GM23248 (cell line): Measurements from ENCODE around the gene SHANK2. TPM values are rescaled to one million over a fixed set of nuclear protein-coding genes. Genes with fewer than 3 reads are reported as not detected.

ENCODE experiments used
- DNase-seq: peaks from one replicate; pipeline ENCODE4 v3.0.0-alpha.2; 2015
- H2AFZ ChIP-seq: fragments of 200-600 bp; sonication (generic); 2 replicates; pipeline ENCODE4 v1.6.1; 2016; ENCODE audit warnings: antibody characterized with exemption
- H3F3A ChIP-seq: fragments of 200-600 bp; sonication (generic); 2 replicates; pipeline ENCODE4 v1.6.1; 2016; ENCODE audit warnings: mild to moderate bottlenecking, antibody characterized with exemption, mixed run types; ENCODE audit not compliant: insufficient read depth
- H3K27ac ChIP-seq: fragments of 200-600 bp; sonication (generic); 2 replicates; pipeline ENCODE4 v1.5.1; 2016; ENCODE audit warnings: mild to moderate bottlenecking
- H3K27me3 ChIP-seq: fragments of 200-600 bp; sonication (generic); replicated peaks from 2 replicates; pipeline ENCODE4 v1.6.1; 2016; ENCODE audit warnings: mild to moderate bottlenecking; ENCODE audit not compliant: insufficient read depth
- H3K36me3 ChIP-seq: fragments of 200-600 bp; sonication (generic); 2 replicates; pipeline ENCODE4 v1.6.1; 2016; ENCODE audit warnings: low read depth, mild to moderate bottlenecking
- H3K4me1 ChIP-seq: fragments of 200-600 bp; sonication (generic); 2 replicates; pipeline ENCODE4 v1.6.1; 2016; ENCODE audit warnings: mild to moderate bottlenecking; ENCODE audit not compliant: insufficient read depth
- H3K4me2 ChIP-seq: fragments of 200-600 bp; sonication (generic); one replicate; pipeline ENCODE4 v1.6.1; 2016; ENCODE audit warnings: mild to moderate bottlenecking; ENCODE audit not compliant: unreplicated experiment
- H3K4me3 ChIP-seq: fragments of 200-600 bp; sonication (generic); 2 replicates; pipeline ENCODE4 v1.5.1; 2016; ENCODE audit warnings: mild to moderate bottlenecking
- H3K79me2 ChIP-seq: fragments of 200-600 bp; sonication (generic); 2 replicates; pipeline ENCODE4 v1.6.1; 2016; ENCODE audit warnings: mild to moderate bottlenecking; ENCODE audit not compliant: insufficient read depth
- H3K9ac ChIP-seq: fragments of 200-600 bp; sonication (generic); 2 replicates; pipeline ENCODE4 v1.6.1; 2016; ENCODE audit warnings: mild to moderate bottlenecking
- H3K9me2 ChIP-seq: fragments of 200-600 bp; sonication (generic); 2 replicates; pipeline ENCODE4 v1.6.1; 2016; ENCODE audit warnings: mixed run types, mild to moderate bottlenecking, moderate library complexity; ENCODE audit not compliant: insufficient read depth
- H3K9me3 ChIP-seq: fragments of 200-600 bp; sonication (generic); one replicate; pipeline ENCODE4 v1.6.1; 2017; ENCODE audit warnings: low read depth
- H4K20me1 ChIP-seq: fragments of 200-600 bp; sonication (generic); 2 replicates; pipeline ENCODE4 v1.6.0; 2016; ENCODE audit not compliant: insufficient read depth
- EZH2 ChIP-seq: fragments of 200-600 bp; sonication (generic); IDR thresholded peaks from 2 replicates; pipeline ENCODE4 v1.6.1; 2018; ENCODE audit warnings: antibody characterized with exemption, mild to moderate bottlenecking; ENCODE audit not compliant: insufficient read depth, poor library complexity, severe bottlenecking
- EZH2phosphoT487 ChIP-seq: fragments of 200-600 bp; sonication (generic); IDR thresholded peaks from 2 replicates; pipeline ENCODE4 v1.6.1; 2018; ENCODE audit warnings: antibody characterized with exemption, moderate library complexity, mild to moderate bottlenecking, low read depth; ENCODE audit not compliant: insufficient read depth
- WGBS, 2 experiments: methylation state at CpG; one replicate each; pipeline ENCODE4 v1.1.6; 2015 to 2017; ENCODE audit warnings: low lambda C conversion rate in 2 of 2, low coverage in 1 of 2; ENCODE audit errors: missing lambda C conversion rate in 2 of 2; 5-methylcytosine and 5-hydroxymethylcytosine counted together
- in situ Hi-C: fragments of 300-500 bp; cut with MboI; formaldehyde crosslinking; loops from 2 replicates; pipeline ENCODE4 v1.15.0; 2020
- polyA plus RNA-seq: library from polyadenylated mRNA; unstranded; fragments of >200 nt; fragmentation: Nextera tagmentation; extraction: Ambion mirVana; gene quantifications from 2 replicates; pipeline ENCODE4 v1.2.1, GENCODE V29; 2016
- total RNA-seq: library from RNA; depleted of rRNA; stranded (reverse); fragments of >200 nt; shearing (Covaris generic); gene quantifications from 2 replicates; pipeline ENCODE4 v1.2.3, GENCODE V29; 2014

The SHANK2 gene
- total and polyA plus RNA-seq, 2 experiments from 2014 or later, result 0.22 to 0.30 TPM

DNA sequence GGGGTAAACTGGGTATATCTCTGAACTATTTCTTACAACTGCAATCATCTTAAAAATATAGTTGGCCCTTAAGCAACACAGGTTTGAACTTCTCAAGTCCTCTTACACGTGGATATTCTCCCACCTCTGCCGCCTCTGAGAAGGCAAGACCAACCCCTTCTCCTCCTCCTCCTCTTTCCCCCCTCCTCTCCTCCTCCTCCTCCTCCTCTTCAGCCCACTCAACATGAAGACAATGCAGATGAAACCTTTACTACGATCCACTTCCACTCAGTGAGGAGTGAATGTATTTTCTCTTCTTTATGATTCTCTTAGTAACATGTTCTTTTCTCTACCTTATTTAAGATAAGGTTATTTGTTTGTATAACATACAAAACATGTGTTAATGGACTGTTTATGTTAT lies 20.0 kb downstream of the SHANK2 start:
- Histone ChIP-seq H3K9me3 (peaks cover 5% of the 10 kb centered on the region), H3K9ac (no peak overlapping the region), H3F3A (no peaks in the 10 kb centered on the region), H3K36me3 (no peaks in the 10 kb centered on the region), H3K79me2 (no peaks in the 10 kb centered on the region), H4K20me1 (no peaks in the 10 kb centered on the region), H3K4me1 (no peaks in the 10 kb centered on the region), H3K27ac (no peak overlapping the region), H2AFZ (no peak overlapping the region), H3K27me3 (peaks cover 12% of the 10 kb centered on the region), H3K4me2 (no peak overlapping the region), H3K4me3 (no peak overlapping the region), H3K9me2 (no peaks in the 10 kb centered on the region)
- in situ Hi-C loops, result no loop called here
- no peak for DNase-seq
- TF ChIP-seq EZH2 (no peak), EZH2phosphoT487 (no peak)
- 26 to 27% methylated on average over 3 of the region's 3 CpGs for WGBS, 2 experiments

DNA sequence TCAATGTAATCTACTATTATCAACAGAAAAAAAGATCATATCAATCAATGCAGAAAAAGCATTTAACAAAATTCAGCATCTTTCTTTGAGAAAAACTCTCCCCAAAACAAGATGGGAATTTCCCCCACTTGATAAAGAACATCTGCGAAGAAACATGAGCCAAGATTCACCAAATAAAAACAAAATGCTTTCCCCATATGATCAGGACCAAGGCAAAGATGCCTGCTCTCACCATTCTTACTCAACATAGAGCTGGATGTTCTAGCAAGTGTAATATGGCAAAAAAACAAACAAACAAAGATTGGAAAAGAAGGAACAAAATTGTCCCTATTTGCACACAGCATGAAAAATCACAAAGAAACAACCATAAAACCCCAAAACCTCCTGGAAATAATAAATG lies 23.4 kb downstream of the SHANK2 start:
- in situ Hi-C loops, result no loop called here
- 8% methylated on average over 1 of the region's 1 CpG for WGBS, 2 experiments
- H3K27me3 ChIP-seq, result peaks cover 5% of the 10 kb centered on the region; the same call in 1 of the 2 replicates

DNA sequence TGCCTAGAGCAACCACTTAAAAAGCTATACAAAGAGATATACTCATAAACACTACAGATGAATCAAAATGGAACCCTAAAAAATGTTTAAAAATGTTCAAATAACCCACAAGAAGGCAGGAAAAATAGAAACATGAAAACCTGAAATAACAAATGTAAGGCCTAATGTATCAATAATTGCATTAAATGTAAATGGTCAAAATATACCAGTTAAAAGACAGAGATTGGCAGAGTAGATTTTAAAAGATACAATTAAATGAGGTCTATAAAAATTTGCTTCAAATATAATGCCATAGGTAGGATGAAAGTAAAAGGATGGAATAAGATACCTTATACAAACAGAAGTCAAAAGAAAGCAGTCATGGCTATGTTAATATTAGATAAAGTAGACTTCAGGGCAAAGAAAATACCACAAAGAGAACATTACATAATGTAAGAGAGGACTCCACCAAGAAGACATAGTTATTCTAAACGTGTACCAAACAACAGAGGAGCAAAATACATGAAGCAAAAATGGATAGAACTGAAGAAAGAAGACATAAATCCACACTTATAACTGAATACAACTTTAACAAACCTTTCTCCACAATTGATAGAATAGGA lies 25.2 kb downstream of the SHANK2 start:
- no peak for TF ChIP-seq EZH2
- TF ChIP-seq EZH2phosphoT487, result no peak
- Histone ChIP-seq H4K20me1 (no peaks in the 10 kb centered on the region), H2AFZ (no peak overlapping the region), H3K4me3 (no peak overlapping the region), H3K79me2 (no peaks in the 10 kb centered on the region), H3K36me3 (no peaks in the 10 kb centered on the region), H3K9me3 (peaks cover 12% of the 10 kb centered on the region), H3K4me1 (no peaks in the 10 kb centered on the region), H3K27me3 (0 out of 2 replicates have a peak, but pooled peaks cover 5% of the 10 kb centered on the region), H3K9ac (no peak overlapping the region), H3K4me2 (no peak overlapping the region), H3K9me2 (no peaks in the 10 kb centered on the region), H3K27ac (no peak overlapping the region), H3F3A (no peaks in the 10 kb centered on the region)
- DNase-seq, result no peak
- in situ Hi-C loops, result no loop called here
- WGBS, 2 experiments, result 3 to 5% methylated on average over 1 of the region's 1 CpG

More for the DNA sequence above, 23.4 kb downstream of the SHANK2 start:
- no peaks in the 10 kb centered on the region for H4K20me1 ChIP-seq
- H3K4me3 ChIP-seq, result no peak overlapping the region
- H2AFZ ChIP-seq, result no peak overlapping the region
- no peaks in the 10 kb centered on the region for H3F3A ChIP-seq
- TF ChIP-seq EZH2phosphoT487 (no peak), EZH2 (no peak)
- H3K4me2 ChIP-seq, result no peak overlapping the region
- H3K4me1 ChIP-seq, result no peaks in the 10 kb centered on the region
- DNase-seq, result no peak
- H3K79me2 ChIP-seq, result no peaks in the 10 kb centered on the region
- no peaks in the 10 kb centered on the region for H3K9me2 ChIP-seq
- H3K36me3 ChIP-seq, result no peaks in the 10 kb centered on the region
- no peak overlapping the region for H3K27ac ChIP-seq
- no peak overlapping the region for H3K9ac ChIP-seq
- H3K9me3 ChIP-seq, result peaks cover 12% of the 10 kb centered on the region

DNA sequence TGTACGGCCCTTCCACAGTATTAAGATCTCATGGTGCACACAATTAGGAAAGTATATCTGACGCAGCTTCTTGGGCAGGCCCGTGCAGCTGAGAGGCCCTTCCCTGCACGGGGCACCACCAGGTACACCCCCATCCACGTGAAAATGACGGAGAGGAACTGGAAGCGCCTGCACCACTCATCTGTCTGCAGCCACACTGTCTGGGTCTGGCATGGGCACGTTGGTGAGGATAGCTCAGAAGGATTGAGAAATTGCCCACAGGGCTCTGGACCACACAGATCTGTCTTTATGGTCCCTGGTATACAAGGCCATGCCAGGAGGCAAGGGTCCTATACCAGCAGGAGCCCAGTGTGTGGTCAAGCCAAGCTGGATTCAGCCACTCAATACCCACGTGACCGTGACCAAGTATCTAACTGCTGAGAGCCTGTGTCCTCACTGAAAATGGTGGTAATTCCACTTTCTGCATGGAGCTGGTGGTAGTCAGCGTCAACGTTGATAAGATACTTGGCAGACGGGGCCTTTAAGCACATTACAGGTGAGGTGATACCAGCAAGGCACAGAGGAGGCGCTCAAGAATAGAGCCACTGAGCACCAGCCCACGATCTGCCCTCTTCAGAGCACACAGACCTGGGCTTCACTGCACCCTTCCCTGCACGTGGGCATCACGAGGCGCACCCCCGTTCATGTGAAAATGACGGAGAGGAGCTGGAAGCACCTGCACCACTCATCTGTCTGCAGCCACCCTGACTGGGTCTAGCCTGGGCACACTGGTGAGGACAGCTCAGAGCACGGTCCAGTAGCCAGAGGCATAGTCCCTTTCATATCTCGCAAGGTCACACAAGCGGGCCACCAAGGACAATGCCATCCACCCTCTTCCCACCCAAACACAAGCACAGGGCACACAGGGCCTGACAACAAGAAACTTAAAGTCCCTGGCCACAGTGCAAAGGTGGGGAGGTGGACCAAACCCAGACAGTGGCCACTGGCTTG lies 28.4 kb downstream of the SHANK2 start:
- Histone ChIP-seq H3K79me2 (no peaks in the 10 kb centered on the region), H3K9ac (no peak overlapping the region), H3K27ac (no peak overlapping the region), H3K36me3 (no peaks in the 10 kb centered on the region), H2AFZ (no peak overlapping the region), H3K9me2 (no peaks in the 10 kb centered on the region), H3K27me3 (no peaks in the 10 kb centered on the region), H3K4me2 (no peak overlapping the region), H3K4me3 (no peak overlapping the region), H3F3A (no peaks in the 10 kb centered on the region), H3K4me1 (no peaks in the 10 kb centered on the region), H3K9me3 (peaks cover 12% of the 10 kb centered on the region), H4K20me1 (no peaks in the 10 kb centered on the region)
- no peak for DNase-seq
- 59 to 65% methylated on average over 23 of the region's 23 CpGs for WGBS, 2 experiments
- no peak for TF ChIP-seq EZH2phosphoT487
- TF ChIP-seq EZH2, result no peak
- in situ Hi-C loops, result no loop called here
